ENCODE measurements around the gene ACSL1. TPM values are rescaled to one million over a fixed set of nuclear protein-coding genes. Genes with fewer than 3 reads are reported as not detected.

ACSL1 gene
- total and polyA plus RNA-seq, 9 of the 15 experiments (the other 6 are each of a cell fraction or from before 2014, with no cell fraction given) = 6.7 to 24.1 (median 15.0) TPM

DNA sequence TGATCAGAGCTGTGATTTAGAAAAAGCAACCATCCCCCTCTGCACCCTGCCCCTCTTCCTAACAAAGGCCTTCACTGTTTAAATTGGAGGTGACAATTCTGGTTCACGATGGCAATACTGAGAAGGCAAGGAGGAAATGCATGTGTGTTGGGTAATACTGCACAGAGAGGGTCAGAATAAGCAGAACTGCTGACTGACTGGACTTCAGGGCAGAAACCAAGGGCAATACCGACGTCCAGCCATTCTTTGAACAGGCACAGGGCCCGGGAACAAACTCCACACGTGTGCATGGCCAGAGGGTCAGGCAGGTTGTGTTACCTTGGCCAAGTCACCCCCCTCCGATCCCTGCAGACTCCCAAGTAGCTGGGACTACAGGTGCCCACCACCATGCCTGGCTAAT, 6.0 kb downstream of the ACSL1 start:
- Histone ChIP-seq H3K9ac (ENCODE audit: insufficient read depth in 1 of 2, low read depth in 2 of 2, low read length in 2 of 2) (no peak overlapping the region), H3K79me2 (ENCODE audit: control insufficient read depth, insufficient read depth, low read length) (peaks cover 25% of the 10 kb centered on the region; the same call in 2 of the 3 replicates), H3K36me3 (ENCODE audit: control insufficient read depth, insufficient read depth, low read length) (no peaks in the 10 kb centered on the region), H3K27ac (ENCODE audit: extremely low read depth, low read depth, low read length) (no peak overlapping the region), H3K27me3 (ENCODE audit: control insufficient read depth in 2 of 2, insufficient read depth in 2 of 2, low read length in 2 of 2) (no peaks in the 10 kb centered on the region), H3K9me3 (replicated peaks; ENCODE audit: control insufficient read depth, insufficient read depth, low read depth, low read length) (no peaks in the 10 kb centered on the region), H3K4me2 (ENCODE audit: insufficient read depth, low read length) (no peak overlapping the region), H3K4me1 (replicated peaks in 1 of 2; ENCODE audit: control insufficient read depth in 2 of 2, insufficient read depth in 2 of 2, low read length in 2 of 2) (peaks cover 22 to 40% of the 10 kb centered on the region in 2 experiments), H4K20me1 (replicated peaks; ENCODE audit: control insufficient read depth, insufficient read depth, low read length) (peaks cover 17% of the 10 kb centered on the region; the same call in 1 of the 2 replicates), H3K9me1 (ENCODE audit: control insufficient read depth, insufficient read depth, low read length) (no peaks in the 10 kb centered on the region), H2AFZ (ENCODE audit: low read depth, low read length) (no peak overlapping the region), H3K4me3 (no peak overlapping the region)
- in situ Hi-C loops (cut with MboI) = no loop called here
- ATAC-seq = no peak
- ChIA-PET POLR2A (interaction anchor here (0.8 kb wide), 1 partner anchor 54 kb away, joined by 3 read pairs; no protein-coding TSS in a partner anchor), CTCF (ENCODE audit: low intra/inter-chr PET ratio) (no interaction called here)
- TF ChIP-seq ZNF561 (CRISPR knock-in tag; conservative IDR thresholded peaks at IDR 0.05) (no peak), JUND (IDR thresholded peaks at IDR 0.05; ENCODE audit: borderline replicate concordance, low read depth, low read length) (no peak), JUND (tag; IDR thresholded peaks at IDR 0.05; ENCODE audit: borderline replicate concordance, low read depth, low read length) (no peak), PCBP1 (IDR thresholded peaks at IDR 0.05; ENCODE audit: low read depth, low read length, poor library complexity, severe bottlenecking) (no peak), ZNF444 (CRISPR knock-in tag; IDR thresholded peaks at IDR 0.05) (no peak), KLF13 (tag; IDR thresholded peaks at IDR 0.05; ENCODE audit: borderline replicate concordance, low read depth) (no peak), KDM5B (IDR thresholded peaks at IDR 0.05; ENCODE audit: insufficient replicate concordance, low read depth, low read length) (no peak), ZNF280B (CRISPR knock-in tag; IDR thresholded peaks at IDR 0.05) (no peak), ZNF347 (CRISPR knock-in tag; IDR thresholded peaks at IDR 0.05; ENCODE audit: low read depth) (no peak), HOMEZ (CRISPR knock-in tag; IDR thresholded peaks at IDR 0.05) (no peak), PHB2 (IDR thresholded peaks at IDR 0.05; ENCODE audit: low read depth) (no peak), HNRNPL (IDR thresholded peaks at IDR 0.05; ENCODE audit: low read depth, low read length) (no peak)
- TF ChIP-seq, protein P1, sequence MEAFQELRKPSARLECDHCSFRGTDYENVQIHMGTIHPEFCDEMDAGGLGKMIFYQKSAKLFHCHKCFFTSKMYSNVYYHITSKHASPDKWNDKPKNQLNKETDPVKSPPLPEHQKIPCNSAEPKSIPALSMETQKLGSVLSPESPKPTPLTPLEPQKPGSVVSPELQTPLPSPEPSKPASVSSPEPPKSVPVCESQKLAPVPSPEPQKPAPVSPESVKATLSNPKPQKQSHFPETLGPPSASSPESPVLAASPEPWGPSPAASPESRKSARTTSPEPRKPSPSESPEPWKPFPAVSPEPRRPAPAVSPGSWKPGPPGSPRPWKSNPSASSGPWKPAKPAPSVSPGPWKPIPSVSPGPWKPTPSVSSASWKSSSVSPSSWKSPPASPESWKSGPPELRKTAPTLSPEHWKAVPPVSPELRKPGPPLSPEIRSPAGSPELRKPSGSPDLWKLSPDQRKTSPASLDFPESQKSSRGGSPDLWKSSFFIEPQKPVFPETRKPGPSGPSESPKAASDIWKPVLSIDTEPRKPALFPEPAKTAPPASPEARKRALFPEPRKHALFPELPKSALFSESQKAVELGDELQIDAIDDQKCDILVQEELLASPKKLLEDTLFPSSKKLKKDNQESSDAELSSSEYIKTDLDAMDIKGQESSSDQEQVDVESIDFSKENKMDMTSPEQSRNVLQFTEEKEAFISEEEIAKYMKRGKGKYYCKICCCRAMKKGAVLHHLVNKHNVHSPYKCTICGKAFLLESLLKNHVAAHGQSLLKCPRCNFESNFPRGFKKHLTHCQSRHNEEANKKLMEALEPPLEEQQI (IDR thresholded peaks at IDR 0.05) = no peak
- TF ChIP-seq, protein P2, sequence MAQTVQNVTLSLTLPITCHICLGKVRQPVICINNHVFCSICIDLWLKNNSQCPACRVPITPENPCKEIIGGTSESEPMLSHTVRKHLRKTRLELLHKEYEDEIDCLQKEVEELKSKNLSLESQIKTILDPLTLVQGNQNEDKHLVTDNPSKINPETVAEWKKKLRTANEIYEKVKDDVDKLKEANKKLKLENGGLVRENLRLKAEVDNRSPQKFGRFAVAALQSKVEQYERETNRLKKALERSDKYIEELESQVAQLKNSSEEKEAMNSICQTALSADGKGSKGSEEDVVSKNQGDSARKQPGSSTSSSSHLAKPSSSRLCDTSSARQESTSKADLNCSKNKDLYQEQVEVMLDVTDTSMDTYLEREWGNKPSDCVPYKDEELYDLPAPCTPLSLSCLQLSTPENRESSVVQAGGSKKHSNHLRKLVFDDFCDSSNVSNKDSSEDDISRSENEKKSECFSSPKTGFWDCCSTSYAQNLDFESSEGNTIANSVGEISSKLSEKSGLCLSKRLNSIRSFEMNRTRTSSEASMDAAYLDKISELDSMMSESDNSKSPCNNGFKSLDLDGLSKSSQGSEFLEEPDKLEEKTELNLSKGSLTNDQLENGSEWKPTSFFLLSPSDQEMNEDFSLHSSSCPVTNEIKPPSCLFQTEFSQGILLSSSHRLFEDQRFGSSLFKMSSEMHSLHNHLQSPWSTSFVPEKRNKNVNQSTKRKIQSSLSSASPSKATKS (CRISPR knock-in tag; IDR thresholded peaks at IDR 0.05) = no peak
- WGBS (ENCODE audit: insufficient coverage, low coverage, missing lambda C conversion rate) = 55% methylated on average over 6 of the region's 6 CpGs
- intact Hi-C loops (cut with micrococcal nuclease) = loop anchor here (1.0 to 10.0 kb wide), 2 partner anchors 74 to 85 kb away; no protein-coding TSS in a partner anchor
- no peak for FAIRE-seq
- no peak for DNase-seq (ENCODE audit: extremely low read depth in 1 of 4, low spot score in 3 of 4)
- no TSS peak for BruUV-seq (replicated peaks)

Measured in K562 (cell line).